Measurements from ENCODE around the gene MBOAT2.

DNA sequence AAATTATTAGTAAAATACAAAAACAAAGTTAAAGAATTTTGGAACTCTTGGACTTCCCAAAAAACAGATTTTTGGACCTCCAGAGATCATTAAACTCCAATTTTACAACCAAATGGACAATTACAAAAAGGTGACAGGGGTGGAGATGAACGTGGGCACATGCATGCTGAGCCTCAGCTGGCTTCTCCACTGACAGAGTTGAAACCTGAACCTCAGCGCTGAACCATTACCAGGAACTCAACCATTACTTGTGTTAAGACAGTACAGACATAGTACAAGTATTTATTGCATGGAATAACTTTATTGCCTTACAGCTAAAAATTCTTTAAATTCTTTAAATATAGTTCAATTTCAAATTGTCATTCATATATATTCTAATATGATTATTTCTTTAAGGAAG lies 133.0 kb downstream of the MBOAT2 start:
- TF ChIP-seq, protein P1, sequence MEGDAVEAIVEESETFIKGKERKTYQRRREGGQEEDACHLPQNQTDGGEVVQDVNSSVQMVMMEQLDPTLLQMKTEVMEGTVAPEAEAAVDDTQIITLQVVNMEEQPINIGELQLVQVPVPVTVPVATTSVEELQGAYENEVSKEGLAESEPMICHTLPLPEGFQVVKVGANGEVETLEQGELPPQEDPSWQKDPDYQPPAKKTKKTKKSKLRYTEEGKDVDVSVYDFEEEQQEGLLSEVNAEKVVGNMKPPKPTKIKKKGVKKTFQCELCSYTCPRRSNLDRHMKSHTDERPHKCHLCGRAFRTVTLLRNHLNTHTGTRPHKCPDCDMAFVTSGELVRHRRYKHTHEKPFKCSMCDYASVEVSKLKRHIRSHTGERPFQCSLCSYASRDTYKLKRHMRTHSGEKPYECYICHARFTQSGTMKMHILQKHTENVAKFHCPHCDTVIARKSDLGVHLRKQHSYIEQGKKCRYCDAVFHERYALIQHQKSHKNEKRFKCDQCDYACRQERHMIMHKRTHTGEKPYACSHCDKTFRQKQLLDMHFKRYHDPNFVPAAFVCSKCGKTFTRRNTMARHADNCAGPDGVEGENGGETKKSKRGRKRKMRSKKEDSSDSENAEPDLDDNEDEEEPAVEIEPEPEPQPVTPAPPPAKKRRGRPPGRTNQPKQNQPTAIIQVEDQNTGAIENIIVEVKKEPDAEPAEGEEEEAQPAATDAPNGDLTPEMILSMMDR (IDR thresholded peaks at IDR 0.05; ENCODE audit: insufficient read depth, low read length) = no peak
- TF ChIP-seq SPI1 (IDR thresholded peaks at IDR 0.05; ENCODE audit: borderline replicate concordance, low read depth) (no peak), POLR2AphosphoS5 (IDR thresholded peaks at IDR 0.05; ENCODE audit: low read depth) (no peak)

Data from HL-60 (cell line).